NCI-H748 treated with DMSO at 0.1 percent for 48 hours (cell line): ENCODE results near the gene FGFR2.

Experiments used
- DNase-seq: peaks from one replicate; lab custom pipeline; 2025; lab: John Stamatoyannopoulos, UW

The FGFR2 gene

DNA sequence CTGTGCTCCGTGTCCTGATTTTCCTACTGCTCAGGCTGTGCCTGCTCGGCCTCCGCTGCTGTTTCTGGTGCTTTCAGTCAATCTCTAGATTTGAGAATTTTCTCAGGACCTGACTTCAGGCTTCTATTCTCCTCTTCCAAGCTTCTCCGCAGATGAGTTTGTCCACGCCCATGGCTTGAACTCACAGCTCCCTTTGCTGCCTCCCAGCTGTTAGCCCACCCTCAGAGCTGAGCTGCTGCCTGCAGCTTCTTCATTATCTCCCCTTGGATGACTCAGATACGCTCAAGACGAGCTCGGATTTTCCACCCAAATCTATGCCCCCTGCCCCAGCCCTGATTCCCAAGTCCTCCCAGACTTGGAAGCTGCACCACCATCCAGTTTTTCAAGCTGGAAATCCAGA, 104.7 kb downstream of the FGFR2 start:
- DNase-seq: no peak

DNA sequence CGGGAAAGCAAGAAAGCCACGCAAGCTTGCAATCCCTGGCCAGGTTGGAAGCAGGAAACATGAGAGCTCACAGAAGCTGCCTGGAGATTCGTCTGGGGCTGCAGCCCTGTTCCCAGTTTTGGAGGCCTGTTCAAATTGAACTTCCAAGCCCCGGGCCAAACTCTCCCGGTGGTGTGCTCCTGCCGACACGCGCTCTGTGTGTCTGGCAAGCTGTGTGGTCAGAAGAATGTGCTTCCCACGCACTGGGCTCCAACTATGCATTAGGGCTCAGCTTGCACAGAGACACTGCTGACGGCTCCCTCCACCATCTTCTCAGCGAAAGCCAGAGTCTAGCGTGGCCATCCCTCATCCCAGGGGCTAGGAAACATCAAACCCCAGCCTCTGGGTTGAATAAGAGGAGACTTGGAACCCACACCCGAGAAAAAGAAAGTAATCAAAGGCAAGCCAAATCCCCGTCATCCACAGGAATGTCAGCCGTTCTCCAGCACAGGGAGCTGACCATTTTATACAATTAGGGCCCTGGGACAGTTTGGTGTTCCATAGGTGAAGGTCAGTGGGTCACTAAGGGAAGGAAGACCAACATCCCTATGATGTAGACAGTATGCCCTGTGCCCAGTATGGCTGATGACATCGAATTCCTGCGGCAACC, 107.2 kb downstream of the FGFR2 start:
- DNase-seq: no peak

DNA sequence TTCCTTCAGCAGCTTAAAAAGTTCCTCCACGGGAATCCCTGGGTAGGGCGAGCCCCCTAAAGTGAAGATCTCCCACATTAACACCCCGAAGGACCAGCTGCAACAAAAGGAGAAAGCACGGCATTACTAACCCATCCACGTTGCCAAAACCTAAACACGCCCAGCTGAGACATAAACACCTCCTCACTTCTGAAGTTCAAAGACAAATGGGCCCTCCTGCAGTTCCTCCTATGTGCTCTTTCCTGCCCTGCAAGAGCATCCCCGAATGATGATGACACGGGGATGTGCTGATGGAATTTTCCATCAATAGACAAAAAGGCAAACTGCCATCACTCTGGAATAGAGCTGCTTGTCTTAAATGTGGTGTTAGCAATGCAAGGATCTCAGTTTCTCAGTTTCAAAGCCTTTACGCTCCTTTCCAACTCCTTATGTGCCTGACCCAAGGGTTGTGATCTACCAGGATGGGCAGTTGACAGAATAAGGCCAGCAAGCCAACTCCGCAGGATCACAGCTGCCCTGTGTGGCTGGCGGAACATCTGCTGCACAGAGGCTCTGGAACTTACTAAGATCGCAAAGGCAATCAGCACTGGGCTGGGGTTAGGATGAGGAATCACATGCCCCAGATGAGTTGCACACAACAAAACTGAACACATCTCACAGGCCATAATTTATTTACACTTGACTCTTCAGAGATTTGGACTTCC, 112.7 kb downstream of the FGFR2 start:
- DNase-seq: no peak

DNA sequence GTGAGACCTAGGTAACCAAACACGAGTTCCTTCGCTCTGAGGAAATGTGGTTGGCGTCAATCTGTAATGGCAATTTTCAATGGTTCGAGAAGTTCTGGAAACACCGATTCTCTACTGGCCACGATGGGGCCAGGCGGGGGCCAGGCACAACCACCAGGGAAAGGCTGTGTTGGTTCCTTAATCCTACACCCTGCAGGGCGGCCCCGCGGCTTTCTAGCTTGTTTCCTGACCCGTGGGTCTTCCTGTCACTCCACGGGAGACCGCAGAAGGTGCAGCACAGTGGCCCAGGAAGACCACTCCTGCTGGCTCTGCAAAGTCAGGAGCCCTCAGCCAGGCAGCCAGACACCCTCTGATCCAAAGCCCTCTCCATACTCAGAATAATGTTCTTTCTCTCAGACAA, 113.4 kb downstream of the FGFR2 start:
- DNase-seq: no peak

DNA sequence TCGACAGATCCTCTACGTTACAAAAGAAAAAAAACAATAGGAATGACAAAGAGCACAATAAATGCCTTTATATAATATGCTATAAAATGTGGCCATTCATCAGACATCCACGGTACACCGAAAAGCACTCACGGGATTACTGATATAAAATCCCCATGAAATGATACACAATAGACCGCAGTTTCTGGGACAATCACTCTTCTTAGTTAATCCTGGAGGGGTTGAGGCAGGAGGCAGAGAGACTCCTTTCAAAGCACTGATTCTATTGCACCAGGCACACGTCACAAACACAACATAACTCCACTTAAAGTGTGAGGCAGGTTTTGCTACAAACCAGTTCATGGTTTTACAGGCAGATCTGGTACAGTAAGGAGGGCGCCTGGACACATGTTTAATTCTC, 113.8 kb downstream of the FGFR2 start:
- DNase-seq: no peak

DNA sequence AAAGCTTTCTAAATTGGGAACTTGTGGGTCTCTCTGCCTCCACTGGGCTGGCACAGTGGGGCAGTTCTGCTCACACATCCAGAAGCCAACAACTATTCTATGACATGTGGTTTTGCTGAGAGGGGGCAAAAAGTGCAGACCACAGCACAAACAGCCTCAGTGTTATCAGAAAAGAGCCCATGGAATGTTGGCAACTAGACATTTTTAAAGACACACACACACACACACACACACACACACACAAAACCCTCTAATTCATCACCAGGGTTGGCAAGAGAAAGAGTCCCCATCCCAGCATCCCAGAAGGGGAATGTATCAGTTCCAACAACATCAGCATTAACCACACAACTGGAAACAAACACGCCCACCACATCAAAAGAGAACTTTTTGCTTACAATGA, 117.1 kb downstream of the FGFR2 start:
- no peak for DNase-seq

DNA sequence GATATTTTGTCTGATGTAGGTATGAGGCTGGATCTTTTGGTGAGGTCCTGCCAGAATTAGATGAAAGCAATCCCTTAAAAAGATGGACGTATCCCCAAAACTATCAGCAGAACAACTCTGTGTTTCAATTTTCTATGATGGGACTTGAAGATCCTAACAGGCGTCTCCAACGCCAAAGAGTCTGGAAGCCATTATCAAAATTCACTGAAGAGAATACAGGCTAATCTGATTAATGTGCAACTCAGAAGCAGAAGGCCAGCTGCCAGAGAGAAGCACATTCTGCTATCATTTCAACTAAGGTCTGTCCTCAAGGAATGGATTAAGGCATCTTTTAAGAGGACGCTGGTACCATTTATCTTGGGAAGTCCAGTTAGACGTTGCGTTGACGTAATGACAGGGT, 119.7 kb downstream of the FGFR2 start:
- DNase-seq: no peak

DNA sequence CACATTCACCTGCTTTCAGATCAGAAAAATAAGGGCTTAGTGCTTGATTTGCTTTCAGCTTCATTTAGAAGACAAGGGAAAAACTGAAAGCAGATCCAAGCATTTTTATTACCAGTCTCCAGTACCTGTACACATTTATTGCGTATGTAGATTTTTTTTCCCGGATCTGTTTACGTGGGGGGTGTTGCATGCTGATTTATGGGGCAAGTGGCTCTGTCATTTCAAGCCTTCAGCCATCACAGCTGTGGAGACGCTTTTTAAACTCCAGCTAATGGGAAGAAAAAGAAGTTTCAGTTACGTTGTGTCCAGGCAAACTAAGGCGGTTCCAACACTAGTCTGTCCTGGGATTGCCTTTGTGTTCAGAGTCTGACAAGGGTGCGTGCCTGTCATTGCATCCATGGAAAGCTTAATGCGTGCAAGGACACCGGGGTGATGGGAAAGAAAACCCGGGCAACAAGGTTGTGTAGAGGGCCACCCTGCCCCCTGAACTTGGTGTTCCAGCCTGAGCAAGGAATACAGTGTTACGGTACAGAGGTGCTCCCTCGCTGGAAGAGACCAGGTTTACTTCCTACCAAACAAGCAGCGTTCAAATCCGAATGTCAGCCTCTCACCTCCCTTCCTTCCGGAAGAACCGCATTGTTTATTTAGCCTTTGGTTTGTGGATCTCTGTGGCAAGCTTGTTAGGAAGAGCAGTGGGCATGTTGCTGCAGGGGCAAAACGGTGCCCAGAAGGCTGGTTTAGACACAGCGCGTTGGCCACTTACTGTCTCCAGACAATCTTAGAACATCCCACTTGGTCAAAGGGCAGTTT, 128.2 kb downstream of the FGFR2 start:
- DNase-seq: no peak

DNA sequence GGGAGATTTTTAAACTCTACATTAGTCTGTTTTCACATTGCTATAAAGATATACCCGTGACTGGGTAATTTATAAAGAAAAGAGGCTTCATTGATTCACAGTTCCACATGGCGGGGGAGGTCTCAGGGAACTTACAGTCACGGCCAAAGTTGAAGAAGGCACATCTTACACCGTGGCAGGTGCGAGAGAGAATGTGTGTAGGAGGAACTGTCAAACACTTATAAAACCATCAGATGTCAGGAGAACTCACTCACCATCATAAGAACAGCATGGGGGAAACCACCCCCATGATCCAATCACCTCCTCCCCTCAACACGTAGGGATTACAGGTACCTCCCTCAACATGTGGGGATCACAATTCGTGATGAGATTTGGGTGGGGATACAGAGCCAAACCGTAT, 129.5 kb downstream of the FGFR2 start:
- DNase-seq: no peak

DNA sequence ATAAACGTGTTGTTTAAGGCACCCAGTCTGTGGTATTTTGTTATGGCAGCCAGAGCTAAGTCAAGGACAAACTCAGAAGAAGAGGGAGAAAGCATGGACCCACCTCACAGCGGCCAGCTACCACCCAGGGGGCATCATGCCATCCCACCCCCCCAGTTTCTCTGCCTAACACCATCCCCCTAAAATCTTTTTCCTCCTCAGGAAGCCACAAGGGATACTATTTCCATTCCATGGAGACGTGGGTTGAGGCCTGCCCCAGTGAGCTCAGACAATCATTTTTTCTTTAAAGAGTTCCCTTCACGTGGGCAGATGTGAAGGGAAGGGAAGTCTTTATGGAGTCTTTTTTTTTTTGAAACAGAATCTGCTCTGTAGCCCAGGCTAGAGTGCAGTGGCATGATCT, 131.8 kb downstream of the FGFR2 start:
- DNase-seq: no peak

DNA sequence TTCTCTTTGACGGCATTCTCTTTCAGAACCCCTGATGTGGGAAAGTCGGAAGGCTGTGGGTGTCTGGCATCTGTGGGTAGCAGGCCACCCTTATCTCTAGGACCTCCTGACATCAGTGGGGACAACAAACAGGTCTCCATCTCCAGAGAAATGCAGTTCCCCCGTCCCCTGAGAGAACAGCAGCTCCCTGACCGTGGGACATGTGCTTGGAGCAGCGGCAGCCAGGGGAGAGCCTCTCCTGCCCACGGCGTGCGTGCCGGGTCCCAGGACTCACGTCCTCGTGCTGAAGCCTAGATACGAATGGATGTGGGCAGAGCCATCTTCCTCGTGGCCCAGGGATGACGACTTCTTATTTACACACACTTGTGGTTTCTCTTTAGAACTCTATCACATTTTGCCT, 133.0 kb downstream of the FGFR2 start:
- DNase-seq: no peak

DNA sequence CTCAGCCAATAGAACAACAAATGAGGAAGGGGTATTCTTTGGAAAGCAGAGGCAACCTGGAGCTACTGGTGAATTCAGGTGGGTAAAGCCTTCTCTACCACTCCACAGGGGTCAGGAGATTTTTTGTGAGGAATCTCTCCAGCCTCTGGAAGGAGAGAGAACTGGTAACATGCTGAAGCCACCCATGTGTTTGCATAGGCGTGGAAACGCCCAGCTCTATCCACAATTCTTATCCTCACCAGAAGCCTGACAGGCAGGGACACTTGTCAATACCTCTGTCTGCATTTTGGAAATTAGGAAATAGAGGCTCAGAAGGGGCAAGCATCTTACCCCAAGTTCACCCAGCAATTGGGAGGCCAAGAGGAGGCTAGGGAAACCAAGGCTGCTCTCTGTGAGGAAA, 133.7 kb downstream of the FGFR2 start:
- no peak for DNase-seq

DNA sequence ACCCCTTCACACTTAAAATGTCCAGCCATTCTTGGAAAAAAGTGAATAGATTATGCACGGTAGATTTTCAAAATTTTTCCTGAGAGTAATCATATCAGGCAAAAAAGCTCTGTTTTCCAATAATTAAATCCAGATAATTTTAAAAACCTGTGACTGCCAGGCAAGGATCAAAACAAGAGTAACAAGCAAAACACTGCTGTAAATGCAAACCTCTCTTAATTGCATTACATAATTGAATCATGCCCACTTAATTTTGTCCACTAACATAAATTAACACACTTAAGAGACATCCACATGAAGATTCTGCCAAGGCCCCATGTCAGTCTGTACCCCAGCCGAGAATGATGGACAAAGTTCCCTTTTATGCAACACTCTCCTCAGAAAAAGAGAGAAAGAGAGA, 135.3 kb downstream of the FGFR2 start:
- DNase-seq: no peak

DNA sequence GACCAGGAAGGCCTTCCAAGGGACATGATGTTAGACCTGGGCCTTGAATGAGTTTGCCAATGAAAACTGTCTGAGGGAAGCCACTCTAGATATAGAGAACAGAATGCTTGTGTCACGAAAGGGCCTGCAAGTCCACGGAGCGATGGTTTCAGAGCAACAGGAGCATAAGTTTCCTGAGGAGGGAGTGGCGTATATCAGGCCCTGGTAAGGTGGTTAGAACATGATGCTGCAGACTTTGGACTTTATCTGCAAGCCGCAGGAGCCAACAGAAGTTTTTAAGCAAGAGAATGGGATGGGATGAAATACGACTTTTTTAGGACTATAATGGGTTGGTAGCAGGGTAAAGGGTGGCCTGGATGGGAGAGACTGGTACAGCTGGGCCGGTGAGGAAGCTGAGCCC, 136.0 kb downstream of the FGFR2 start:
- DNase-seq: no peak

DNA sequence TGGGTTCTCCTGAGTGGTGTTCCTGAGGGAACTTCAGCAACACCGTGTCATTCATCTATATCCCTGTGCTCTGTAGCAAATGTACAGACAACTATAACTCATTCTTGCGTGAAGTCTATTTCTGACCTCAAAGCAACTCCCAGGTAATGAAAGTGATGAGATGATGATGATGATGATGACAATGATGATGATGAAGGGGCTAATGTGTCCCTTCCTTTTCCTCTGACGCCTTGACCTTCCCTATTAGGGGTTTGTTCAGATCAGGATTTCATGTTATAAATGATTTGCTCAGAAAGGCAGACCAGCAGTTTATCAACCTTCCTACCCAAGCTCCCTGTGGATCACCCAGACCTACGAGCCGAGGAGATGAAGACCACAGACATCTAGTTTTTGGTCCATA, 136.9 kb downstream of the FGFR2 start:
- no peak for DNase-seq

DNA sequence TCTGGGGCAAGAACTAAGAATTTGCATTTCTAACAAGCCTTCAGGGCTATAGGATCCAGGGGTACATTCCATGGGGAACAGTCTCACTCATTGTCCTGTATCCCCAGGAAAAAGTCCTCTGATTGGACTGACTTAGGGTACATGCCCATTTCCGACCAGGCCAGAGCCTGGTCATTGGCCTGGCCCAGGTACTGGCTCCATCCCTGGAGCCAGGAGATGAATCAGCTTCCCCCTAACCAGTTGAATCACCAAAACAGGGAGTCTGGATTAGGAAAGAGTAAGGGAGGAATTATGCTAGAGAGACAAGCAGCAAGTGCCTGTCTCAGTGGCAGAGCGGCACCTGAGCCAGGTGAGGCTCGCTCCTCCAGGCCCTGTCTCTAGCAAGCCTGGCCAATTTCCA, 137.5 kb downstream of the FGFR2 start:
- DNase-seq: no peak

DNA sequence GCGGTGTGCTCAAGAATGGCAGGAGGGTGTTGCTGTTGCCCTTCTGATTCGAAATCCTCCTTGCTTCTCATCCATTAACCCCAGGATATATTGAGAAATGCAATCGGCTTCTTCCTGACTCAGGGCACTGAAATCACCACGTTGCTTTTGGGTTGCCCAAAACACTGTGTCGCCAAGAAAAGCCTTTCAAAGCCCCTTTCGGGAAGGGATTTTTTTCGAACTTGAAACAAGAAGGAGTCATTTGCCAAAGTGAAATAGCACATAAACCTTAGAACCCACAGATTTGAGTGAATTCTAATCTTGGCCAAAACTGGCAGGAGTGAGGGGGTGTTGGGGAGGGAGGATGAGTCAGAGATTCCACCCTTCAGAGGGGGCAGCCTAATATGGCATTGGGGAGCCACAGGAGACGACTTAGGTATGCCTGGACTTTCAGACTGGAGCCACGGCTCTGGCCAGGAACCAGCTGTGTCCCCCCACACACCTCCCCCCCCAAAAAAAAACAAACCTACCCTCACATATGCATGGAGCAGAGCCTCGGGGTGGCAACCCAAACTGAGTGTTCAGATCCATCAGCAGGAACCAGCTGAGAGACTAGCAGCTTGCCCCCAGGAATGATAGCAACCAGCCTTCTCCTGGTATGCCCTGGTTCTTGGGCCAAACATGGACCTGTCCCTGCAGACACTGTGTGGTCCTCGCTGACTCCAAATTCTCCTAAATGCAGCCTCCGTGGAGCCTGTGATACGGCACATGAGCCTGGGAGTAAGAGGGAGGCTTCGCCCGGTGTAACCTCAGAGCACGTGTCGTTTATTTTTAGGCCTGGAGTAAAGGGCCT, 138.4 kb downstream of the FGFR2 start:
- no peak for DNase-seq

DNA sequence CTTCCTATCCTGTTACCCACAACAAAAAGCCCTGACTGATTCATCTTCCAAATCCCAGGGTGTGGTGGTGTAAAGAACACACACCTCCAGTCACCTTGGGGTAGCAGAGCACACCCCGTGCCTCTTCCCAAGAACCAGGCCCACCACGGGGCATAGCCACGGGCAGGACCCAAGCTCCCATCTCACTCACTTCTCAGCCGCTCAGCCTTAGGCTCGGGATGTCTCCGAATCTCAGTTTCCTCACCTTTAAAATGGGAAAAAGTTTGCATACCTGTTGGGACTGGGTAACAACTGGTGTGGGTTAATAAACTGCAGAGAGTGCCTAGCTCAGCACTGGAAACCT, 139.0 kb downstream of the FGFR2 start:
- DNase-seq: no peak

DNA sequence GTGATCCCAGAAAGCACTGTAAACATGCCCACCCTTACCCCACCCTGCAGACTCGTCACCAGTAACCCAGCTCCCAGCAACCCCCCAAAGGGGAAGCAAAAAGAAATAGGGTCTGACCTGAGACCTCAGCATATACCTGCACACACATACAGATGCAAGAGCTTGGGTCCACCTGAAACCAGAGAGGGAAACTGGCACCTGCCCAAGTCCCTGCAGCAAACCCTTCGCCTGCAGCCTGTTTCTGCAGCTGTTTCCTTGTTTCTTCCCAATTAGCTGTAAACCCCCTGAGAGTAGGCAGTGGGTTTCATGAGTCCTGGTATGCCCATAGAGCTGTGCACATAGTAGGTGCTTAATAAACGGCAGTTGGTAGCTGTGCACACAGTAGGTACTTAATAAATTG, 140.5 kb downstream of the FGFR2 start:
- no peak for DNase-seq

DNA sequence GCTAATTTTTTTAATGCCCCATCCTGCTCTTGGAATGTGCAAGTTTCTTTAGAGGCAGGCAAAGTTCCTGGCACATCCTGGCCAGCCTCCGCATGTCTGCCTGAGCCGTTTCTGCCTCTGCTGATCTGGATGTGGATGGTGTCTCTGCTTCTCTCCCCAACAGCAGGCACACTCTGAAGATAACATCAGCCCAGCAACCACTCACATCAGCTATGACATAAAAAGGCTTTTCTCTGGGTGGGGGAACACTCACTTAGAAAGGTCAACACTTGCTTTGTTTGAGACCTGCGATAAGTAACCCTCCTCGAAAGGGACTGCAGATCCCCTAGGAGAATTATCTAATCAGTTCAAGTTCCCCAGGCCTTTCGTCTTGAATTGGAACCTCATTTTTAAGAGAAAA, 142.9 kb downstream of the FGFR2 start:
- DNase-seq: no peak

DNA sequence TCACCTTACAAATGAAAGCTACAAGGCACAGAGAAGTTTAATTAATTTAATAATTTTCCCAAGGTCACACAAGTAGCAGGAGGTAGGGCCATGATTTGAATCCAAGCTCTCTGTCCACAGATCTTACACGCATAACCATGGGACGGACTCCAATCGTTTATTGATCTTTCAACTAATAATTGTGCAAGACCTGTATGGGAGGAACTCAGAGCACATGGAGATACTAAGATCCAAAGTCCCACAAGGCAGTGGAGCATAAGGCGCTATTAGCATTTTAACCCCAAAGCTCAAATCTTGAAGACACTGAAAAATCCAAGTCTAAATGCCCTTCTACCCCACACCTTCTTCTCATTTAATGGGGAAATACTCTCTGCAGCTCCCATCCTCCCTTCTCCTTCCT, 143.5 kb downstream of the FGFR2 start:
- DNase-seq: no peak

DNA sequence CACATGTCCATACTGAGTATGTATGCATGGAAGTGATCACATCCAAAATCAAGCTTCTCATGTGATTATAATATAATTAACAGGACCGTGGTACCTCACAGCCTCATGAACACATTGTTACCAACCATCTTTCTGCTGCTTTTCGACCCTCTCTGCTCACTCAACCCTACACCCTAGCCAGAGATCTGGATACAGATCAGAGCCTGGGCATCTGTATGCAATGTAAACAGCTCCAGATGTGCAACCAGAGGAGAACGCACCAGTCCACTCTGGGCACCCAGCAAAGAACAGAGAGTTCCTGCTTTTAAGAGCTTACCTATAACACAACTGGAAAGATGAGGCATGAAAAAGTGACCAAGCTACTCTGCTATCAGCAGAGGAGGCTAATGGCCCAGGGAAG, 145.1 kb downstream of the FGFR2 start:
- no peak for DNase-seq

DNA sequence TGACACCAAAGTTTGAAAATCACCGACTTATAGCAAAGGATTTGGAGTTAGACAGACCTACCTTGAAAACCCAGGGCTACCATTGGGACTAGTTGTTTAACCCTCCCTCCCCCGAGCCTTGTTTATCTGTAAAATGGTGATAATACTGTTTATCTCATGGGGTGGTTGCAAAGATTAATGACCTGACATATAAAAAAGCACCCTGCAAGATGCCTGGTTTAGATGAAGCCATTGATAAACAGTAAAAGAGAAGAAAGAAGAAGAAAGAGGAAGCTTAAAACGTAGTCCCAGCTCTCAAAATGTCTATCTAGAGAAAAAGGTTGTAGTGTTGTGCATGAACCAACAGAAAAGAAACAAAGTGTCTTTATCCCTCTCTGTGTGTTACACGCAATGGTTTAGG, 145.7 kb downstream of the FGFR2 start:
- no peak for DNase-seq
